ENCODE results near the gene STX16.

Gene STX16

GRCh38 chr20:58713801-58714339 is 62.8 kb downstream of the STX16 start:
- TF ChIP-seq FOXP2 (optimal IDR thresholded peaks at IDR 0.05; ENCODE audit: borderline replicate concordance, extremely low read depth, extremely low read length, insufficient read depth) (no peak), TAF1 (IDR thresholded peaks at IDR 0.05; ENCODE audit: borderline replicate concordance, insufficient read depth, low read length) (no peak), POLR2AphosphoS5 (IDR thresholded peaks at IDR 0.05; ENCODE audit: low read depth, low read length) (no peak), SIN3A (IDR thresholded peaks at IDR 0.05; ENCODE audit: borderline replicate concordance, insufficient read depth, low read length) (no peak)
- TF ChIP-seq, protein P1, sequence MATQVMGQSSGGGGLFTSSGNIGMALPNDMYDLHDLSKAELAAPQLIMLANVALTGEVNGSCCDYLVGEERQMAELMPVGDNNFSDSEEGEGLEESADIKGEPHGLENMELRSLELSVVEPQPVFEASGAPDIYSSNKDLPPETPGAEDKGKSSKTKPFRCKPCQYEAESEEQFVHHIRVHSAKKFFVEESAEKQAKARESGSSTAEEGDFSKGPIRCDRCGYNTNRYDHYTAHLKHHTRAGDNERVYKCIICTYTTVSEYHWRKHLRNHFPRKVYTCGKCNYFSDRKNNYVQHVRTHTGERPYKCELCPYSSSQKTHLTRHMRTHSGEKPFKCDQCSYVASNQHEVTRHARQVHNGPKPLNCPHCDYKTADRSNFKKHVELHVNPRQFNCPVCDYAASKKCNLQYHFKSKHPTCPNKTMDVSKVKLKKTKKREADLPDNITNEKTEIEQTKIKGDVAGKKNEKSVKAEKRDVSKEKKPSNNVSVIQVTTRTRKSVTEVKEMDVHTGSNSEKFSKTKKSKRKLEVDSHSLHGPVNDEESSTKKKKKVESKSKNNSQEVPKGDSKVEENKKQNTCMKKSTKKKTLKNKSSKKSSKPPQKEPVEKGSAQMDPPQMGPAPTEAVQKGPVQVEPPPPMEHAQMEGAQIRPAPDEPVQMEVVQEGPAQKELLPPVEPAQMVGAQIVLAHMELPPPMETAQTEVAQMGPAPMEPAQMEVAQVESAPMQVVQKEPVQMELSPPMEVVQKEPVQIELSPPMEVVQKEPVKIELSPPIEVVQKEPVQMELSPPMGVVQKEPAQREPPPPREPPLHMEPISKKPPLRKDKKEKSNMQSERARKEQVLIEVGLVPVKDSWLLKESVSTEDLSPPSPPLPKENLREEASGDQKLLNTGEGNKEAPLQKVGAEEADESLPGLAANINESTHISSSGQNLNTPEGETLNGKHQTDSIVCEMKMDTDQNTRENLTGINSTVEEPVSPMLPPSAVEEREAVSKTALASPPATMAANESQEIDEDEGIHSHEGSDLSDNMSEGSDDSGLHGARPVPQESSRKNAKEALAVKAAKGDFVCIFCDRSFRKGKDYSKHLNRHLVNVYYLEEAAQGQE (IDR thresholded peaks at IDR 0.05; ENCODE audit: insufficient read depth in 1 of 2, low read depth in 2 of 2, low read length in 2 of 2): no peak

DNA sequence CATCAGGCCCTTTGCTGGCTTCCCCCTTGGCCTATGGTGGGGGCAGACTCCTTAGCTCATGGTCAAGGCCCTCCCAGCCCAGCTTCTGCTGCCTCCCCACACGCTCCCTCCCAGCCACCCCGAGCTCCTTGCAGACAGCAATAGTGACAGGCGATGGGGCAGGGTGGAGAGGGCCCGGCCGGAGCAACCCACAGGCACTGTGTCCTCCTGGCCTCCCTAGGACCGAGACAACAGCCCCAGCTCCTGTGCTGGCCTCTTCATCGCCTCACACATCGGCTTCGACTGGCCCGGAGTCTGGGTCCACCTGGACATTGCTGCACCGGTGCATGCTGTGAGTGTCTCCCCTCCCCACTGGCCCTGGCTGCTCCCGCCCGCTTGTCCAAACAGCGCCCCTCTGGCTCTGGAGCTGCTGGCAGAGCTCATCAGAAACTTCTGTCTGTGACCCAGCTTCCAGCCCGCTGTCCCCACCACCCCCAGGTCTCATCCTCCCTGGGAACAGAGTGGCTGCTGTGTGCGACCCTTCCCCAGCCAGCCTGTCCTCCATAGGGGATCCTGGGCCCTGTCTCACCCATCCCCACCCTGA is 63.3 kb downstream of the STX16 start:
- TF ChIP-seq SIN3A (IDR thresholded peaks at IDR 0.05; ENCODE audit: borderline replicate concordance, insufficient read depth, low read length): no peak
- TF ChIP-seq TAF1 (IDR thresholded peaks at IDR 0.05; ENCODE audit: borderline replicate concordance, insufficient read depth, low read length): no peak
- TF ChIP-seq, protein P1 (IDR thresholded peaks at IDR 0.05; ENCODE audit: insufficient read depth in 1 of 2, low read depth in 2 of 2, low read length in 2 of 2): no peak
- TF ChIP-seq FOXP2 (optimal IDR thresholded peaks at IDR 0.05; ENCODE audit: borderline replicate concordance, extremely low read depth, extremely low read length, insufficient read depth): no peak
- no peak for TF ChIP-seq POLR2AphosphoS5 (IDR thresholded peaks at IDR 0.05; ENCODE audit: low read depth, low read length)

GRCh38 chr20:58714923-58715351 is 63.9 kb downstream of the STX16 start:
- TF ChIP-seq POLR2AphosphoS5 (IDR thresholded peaks at IDR 0.05; ENCODE audit: low read depth, low read length) (no peak), SIN3A (IDR thresholded peaks at IDR 0.05; ENCODE audit: borderline replicate concordance, insufficient read depth, low read length) (no peak), FOXP2 (optimal IDR thresholded peaks at IDR 0.05; ENCODE audit: borderline replicate concordance, extremely low read depth, extremely low read length, insufficient read depth) (no peak), TAF1 (IDR thresholded peaks at IDR 0.05; ENCODE audit: borderline replicate concordance, insufficient read depth, low read length) (no peak)
- TF ChIP-seq, protein P1 (IDR thresholded peaks at IDR 0.05; ENCODE audit: insufficient read depth in 1 of 2, low read depth in 2 of 2, low read length in 2 of 2): no peak

DNA sequence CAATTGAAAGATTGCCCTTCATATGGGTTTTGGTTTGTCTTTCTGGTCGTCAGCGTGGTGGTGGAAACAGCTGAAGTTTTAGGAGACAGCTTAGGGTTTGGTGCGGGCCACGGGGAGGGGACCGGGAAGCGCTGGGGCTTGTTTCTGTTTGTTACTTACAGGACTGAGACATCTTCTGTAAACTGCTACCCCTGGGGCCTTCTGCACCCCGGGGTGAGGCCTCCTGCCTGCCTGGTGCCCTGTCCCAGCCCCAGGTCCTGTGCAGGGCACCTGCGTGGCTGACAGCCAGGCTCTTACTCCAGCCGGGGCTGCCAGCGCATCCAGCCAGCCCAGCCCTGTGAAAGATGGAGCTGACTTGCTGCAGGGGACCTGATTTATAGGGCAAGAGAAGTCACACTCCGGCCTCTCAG is 64.3 kb downstream of the STX16 start:
- no peak for TF ChIP-seq SIN3A (IDR thresholded peaks at IDR 0.05; ENCODE audit: borderline replicate concordance, insufficient read depth, low read length)
- TF ChIP-seq POLR2AphosphoS5 (IDR thresholded peaks at IDR 0.05; ENCODE audit: low read depth, low read length): no peak
- TF ChIP-seq FOXP2 (optimal IDR thresholded peaks at IDR 0.05; ENCODE audit: borderline replicate concordance, extremely low read depth, extremely low read length, insufficient read depth): no peak

- no peak for TF ChIP-seq TAF1 (IDR thresholded peaks at IDR 0.05; ENCODE audit: borderline replicate concordance, insufficient read depth, low read length)
- TF ChIP-seq POLR2AphosphoS5 (IDR thresholded peaks at IDR 0.05; ENCODE audit: low read depth, low read length): no peak
- TF ChIP-seq, protein P1 (IDR thresholded peaks at IDR 0.05; ENCODE audit: insufficient read depth in 1 of 2, low read depth in 2 of 2, low read length in 2 of 2): no peak
- TF ChIP-seq FOXP2 (optimal IDR thresholded peaks at IDR 0.05; ENCODE audit: borderline replicate concordance, extremely low read depth, extremely low read length, insufficient read depth): no peak
Observed at GRCh38 chr20:58715801-58716475, 64.9 kb downstream of the STX16 start.

Measured in PFSK-1 (cell line).